ENCODE measurements around the gene CDC45.

The CDC45 gene

GRCh38 chr22:19547620-19548019 is 67.9 kb downstream of the CDC45 start:
- TF ChIP-seq GATA2 (IDR thresholded peaks at IDR 0.05; ENCODE audit: low read depth, low read length): no peak
- no peak for TF ChIP-seq GATA3 (IDR thresholded peaks at IDR 0.05; ENCODE audit: low read depth, low read length)

DNA sequence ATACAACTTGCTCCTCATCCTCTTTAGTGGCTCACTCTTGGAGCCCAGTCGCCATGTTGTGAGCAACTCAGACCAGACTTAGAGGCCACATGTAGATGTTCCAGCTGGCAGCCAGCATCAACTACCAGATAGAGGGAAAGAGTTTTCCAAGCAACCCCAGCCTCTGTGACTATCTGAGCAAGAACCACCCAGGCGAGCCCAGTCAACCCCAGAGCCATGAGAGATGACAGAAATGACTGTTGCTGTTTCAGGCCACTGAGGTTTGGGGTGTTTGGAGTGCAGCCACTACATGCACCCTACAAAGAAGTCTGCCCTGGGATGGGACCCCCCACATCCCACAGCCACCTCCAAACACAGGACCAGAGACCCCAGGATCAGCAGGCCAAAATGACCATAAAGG is 69.2 kb downstream of the CDC45 start:
- TF ChIP-seq GATA3 (IDR thresholded peaks at IDR 0.05; ENCODE audit: low read depth, low read length): no peak
- no peak for TF ChIP-seq GATA2 (IDR thresholded peaks at IDR 0.05; ENCODE audit: low read depth, low read length)

- no peak for TF ChIP-seq GATA2 (IDR thresholded peaks at IDR 0.05; ENCODE audit: low read depth, low read length)
- no peak for TF ChIP-seq GATA3 (IDR thresholded peaks at IDR 0.05; ENCODE audit: low read depth, low read length)
These were observed 69.7 kb downstream of the CDC45 start for GRCh38 chr22:19549428-19549827.

GRCh38 chr22:19550382-19550781 is 70.7 kb downstream of the CDC45 start:
- TF ChIP-seq GATA2 (IDR thresholded peaks at IDR 0.05; ENCODE audit: low read depth, low read length): no peak
- no peak for TF ChIP-seq GATA3 (IDR thresholded peaks at IDR 0.05; ENCODE audit: low read depth, low read length)

- TF ChIP-seq GATA3 (IDR thresholded peaks at IDR 0.05; ENCODE audit: low read depth, low read length): no peak
- TF ChIP-seq GATA2 (IDR thresholded peaks at IDR 0.05; ENCODE audit: low read depth, low read length): no peak
These were observed 73.5 kb downstream of the CDC45 start for GRCh38 chr22:19553201-19553600.

DNA sequence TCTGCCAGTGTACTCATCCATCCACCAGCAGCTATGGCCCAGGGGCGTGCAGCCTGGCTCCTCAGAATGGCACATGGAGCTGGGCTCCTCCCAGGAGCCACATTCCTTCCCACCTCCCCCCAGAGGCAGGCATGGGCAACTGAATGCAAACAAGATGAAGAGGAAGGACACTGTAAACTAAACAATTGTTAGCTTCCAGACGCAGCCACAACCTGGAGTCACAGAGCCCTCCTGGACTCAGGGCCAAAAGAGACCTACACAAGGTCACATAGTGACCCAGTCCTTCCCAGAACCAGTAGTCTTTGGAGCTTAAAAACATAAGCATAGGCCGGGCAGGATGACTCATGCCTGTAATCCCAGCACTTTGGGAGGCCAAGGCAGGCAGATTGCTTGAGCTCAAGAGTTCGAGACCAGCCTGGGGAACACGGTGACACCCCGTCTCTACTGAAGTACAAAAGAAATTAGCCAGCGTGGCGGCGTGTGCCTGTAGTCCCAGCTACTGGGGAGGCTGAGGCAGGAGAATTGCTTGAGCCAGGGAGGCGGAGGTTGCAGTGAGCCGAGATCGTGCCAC is 75.2 kb downstream of the CDC45 start:
- no peak for TF ChIP-seq GATA3 (IDR thresholded peaks at IDR 0.05; ENCODE audit: low read depth, low read length)
- TF ChIP-seq GATA2 (IDR thresholded peaks at IDR 0.05; ENCODE audit: low read depth, low read length): no peak

DNA sequence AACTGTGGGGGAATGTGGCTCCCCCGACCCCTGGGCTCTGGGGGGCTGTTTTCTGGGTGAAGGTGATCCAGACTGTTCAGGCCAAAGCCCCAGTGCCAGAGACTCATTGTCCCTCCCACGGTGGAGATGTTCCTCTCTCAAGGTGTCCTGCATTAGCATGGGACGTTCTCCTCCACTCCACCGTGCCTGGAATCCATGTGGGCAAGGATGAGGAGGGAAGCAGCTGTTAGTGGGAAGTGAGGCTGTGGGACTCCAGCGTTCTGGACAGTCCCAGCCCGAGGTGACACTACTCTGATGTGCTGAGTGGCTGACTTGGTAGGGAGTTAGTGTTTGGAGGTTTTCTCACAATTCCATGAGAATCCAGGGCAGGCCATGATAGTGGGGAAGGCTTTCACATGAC is 75.9 kb downstream of the CDC45 start:
- TF ChIP-seq GATA2 (IDR thresholded peaks at IDR 0.05; ENCODE audit: low read depth, low read length): no peak
- no peak for TF ChIP-seq GATA3 (IDR thresholded peaks at IDR 0.05; ENCODE audit: low read depth, low read length)

DNA sequence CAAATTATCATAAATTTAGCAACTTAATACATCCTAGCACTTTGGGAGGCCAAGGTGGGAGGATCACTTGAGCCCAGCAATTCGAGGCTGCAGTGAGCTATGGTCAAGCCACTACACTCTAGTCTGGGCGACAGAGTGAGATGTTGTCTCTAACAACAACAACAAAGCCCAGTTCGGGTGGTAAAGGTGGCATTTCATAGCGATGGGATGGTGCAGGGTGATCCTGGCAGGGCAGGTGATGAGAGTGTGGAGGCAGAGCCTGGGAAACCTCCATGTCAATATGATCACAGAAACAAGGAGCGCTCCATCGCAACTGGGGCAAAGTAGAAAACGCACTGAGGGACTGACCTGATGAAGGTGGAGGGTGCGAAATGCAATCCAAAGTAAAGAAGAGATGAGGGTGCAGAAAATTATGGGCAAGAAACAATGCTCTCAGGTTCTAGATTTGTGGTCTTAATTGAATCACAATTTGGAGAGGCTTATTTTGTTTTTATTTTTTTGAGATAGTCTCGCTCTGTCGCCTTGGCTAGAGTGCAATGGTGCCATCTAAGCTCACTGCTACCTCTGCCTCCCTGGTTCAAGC is 77.3 kb downstream of the CDC45 start:
- TF ChIP-seq GATA2 (IDR thresholded peaks at IDR 0.05; ENCODE audit: low read depth, low read length): no peak
- TF ChIP-seq GATA3 (IDR thresholded peaks at IDR 0.05; ENCODE audit: low read depth, low read length): no peak

GRCh38 chr22:19559324-19559811 is 79.6 kb downstream of the CDC45 start:
- TF ChIP-seq GATA2 (IDR thresholded peaks at IDR 0.05; ENCODE audit: low read depth, low read length): no peak
- no peak for TF ChIP-seq GATA3 (IDR thresholded peaks at IDR 0.05; ENCODE audit: low read depth, low read length)

- TF ChIP-seq GATA2 (IDR thresholded peaks at IDR 0.05; ENCODE audit: low read depth, low read length) (no peak), GATA3 (IDR thresholded peaks at IDR 0.05; ENCODE audit: low read depth, low read length) (no peak)
These were observed 80.2 kb downstream of the CDC45 start for GRCh38 chr22:19559956-19560355.

- TF ChIP-seq GATA2 (IDR thresholded peaks at IDR 0.05; ENCODE audit: low read depth, low read length) (no peak), GATA3 (IDR thresholded peaks at IDR 0.05; ENCODE audit: low read depth, low read length) (no peak)
These were observed 85.9 kb downstream of the CDC45 start for GRCh38 chr22:19565382-19566278.

DNA sequence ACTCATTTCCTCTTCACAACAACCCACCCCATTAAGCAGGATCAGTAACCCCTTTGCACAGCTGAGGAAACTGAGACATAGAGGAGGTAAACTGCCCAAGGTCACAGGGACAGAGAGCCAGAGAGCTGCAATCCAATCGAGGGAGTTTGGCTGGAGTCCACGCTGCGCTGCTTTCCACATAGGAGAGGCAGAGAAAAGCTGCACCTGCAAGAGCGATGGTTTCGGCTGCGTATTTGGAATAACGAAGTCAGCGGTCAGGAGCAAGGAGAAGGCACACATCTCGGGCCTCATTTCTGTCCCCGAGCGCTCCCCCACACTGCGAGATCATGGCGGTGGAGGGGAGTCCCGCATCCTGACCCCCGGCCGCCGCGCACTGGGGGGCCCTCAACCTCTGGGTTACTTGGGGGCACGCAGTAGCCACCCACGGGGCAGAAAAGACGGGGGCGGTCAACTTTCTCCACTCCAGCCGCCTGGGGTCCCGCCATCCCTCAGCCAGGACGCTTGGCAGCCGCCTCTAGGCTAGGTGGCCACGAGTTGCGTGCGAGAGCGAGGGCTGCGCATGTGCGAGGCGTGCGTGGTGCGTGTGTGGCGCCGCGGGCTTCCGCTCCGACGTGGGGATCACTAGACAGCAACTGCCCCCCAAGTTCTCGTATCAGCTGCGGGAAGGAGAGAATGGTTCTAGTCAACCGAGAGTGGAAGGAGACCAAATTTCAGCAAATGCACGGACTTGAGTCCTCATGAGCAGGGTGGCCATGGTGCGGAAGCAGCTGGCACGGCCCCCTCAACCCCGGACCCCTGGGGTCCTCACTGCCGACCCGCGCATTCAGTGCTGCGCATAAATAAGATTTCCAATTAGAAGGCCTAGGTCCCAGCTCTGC is 86.8 kb downstream of the CDC45 start:
- TF ChIP-seq GATA3 (IDR thresholded peaks at IDR 0.05; ENCODE audit: low read depth, low read length): no peak
- no peak for TF ChIP-seq GATA2 (IDR thresholded peaks at IDR 0.05; ENCODE audit: low read depth, low read length)

DNA sequence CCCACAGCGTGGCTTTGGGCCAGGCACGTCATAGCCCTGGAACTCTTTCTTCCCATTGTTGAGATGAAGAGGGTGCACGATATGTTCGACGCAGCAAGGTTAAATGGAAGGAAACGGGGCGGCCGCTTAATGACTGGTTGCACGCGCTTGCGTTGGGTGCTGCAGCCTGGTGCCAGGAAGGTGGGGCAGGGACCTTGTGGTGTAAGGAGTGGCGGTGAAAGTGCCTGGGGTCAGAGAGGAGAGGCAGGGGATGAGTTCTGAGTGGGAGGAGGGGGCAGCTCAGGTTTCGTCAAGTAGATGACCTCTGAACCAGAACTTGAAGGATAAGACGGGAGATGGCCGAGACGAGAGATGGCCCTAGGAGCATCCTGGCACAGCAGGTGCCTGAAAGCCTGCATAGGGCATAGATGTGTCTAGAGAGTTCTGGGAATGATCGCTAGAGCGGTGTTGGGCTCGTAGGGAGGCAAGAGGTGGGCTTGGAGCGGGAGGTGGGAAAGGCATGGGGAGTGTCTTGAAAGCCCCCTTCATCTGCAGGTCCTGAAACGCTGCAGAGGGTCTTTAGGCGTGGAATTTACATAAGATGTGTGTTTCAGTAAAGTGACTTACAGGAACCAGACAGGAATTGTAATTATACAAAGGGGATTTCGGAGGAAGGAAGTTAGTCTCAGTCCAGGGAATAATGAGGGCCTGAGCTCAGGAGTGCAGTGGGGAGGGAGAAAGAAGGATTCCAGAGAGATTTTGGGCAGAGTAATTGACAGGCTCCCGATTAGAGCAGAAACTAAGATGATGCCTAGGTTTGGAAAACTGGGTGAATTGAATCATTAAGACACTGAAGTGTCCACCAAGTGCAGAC is 87.7 kb downstream of the CDC45 start:
- TF ChIP-seq GATA2 (IDR thresholded peaks at IDR 0.05; ENCODE audit: low read depth, low read length): no peak
- no peak for TF ChIP-seq GATA3 (IDR thresholded peaks at IDR 0.05; ENCODE audit: low read depth, low read length)

Data from SH-SY5Y (cell line).